Endothelial cell of umbilical vein (primary cell): Measurements from ENCODE around the gene DNAI7. TPM values are rescaled to one million over a fixed set of nuclear protein-coding genes. Genes with fewer than 3 reads are reported as not detected.

Experiments
- BruUV-seq: library from RNA; stranded (reverse); fragments of 400-500 nt; replicated peaks from 2 replicates; lab custom pipeline; 2021; lab: Mats Ljungman, UMichigan
- CTCF ChIA-PET: fragments of 300-600, 350-600 bp; sonication (Branson Sonifier 250); formaldehyde crosslinking; loops from one replicate; lab custom pipeline; 2021; ENCODE audit warnings: antibody characterized with exemption, inconsistent platforms; lab: Charles Lee
- POLR2A ChIA-PET: fragments of 300-600, 350-600 bp; sonication (Branson Sonifier 250); formaldehyde crosslinking; loops from one replicate; lab custom pipeline; 2021; ENCODE audit warnings: antibody characterized with exemption, inconsistent platforms; lab: Charles Lee
- DNase-seq: peaks from one replicate; pipeline ENCODE4 v3.0.0-alpha.2; 2011; ENCODE audit warnings: low read depth, low spot score
- FAIRE-seq: peaks from 2 replicates; lab custom pipeline; 2011; peaks lifted over from hg19 to GRCh38; lab: Jason Lieb, UNC
- H2AFZ ChIP-seq: 2 replicates; pipeline ENCODE4 v1.6.0; 2012; ENCODE audit warnings: low read depth, low read length, control low read depth, inconsistent platforms
- H3K27ac ChIP-seq: 2 replicates; pipeline ENCODE4 v1.5.1; 2011; ENCODE audit warnings: low read depth, mild to moderate bottlenecking, control low read depth, low read length, moderate library complexity; ENCODE audit not compliant: insufficient read depth
- H3K27me3 ChIP-seq, 2 experiments: 2 replicates each; pipeline versions ENCODE4 v1.6.0 to v1.6.1; 2011; ENCODE audit warnings: low read length in 2 of 2, mixed read lengths in 1 of 2; ENCODE audit not compliant: control insufficient read depth in 2 of 2, insufficient read depth in 2 of 2
- H3K36me3 ChIP-seq, 2 experiments: 2 replicates in 1 of 2; 3 replicates in 1 of 2; pipeline ENCODE4 v1.5.1; 2011; ENCODE audit warnings: low read length in 2 of 2, mild to moderate bottlenecking in 1 of 2, moderate library complexity in 1 of 2; ENCODE audit not compliant: control insufficient read depth in 2 of 2, insufficient read depth in 2 of 2; ENCODE audit errors: extremely low read depth in 1 of 2
- H3K4me1 ChIP-seq: 3 replicates; pipeline ENCODE4 v1.5.1; 2011; ENCODE audit warnings: mild to moderate bottlenecking, low read length; ENCODE audit not compliant: control insufficient read depth, insufficient read depth; ENCODE audit errors: extremely low read depth
- H3K4me2 ChIP-seq: 2 replicates; pipeline ENCODE4 v1.6.1; 2011; ENCODE audit warnings: low read length, control low read depth, mixed read lengths; ENCODE audit not compliant: insufficient read depth
- H3K4me3 ChIP-seq, 3 experiments: fragments of 200-600 bp in 1 of 3; sonication (generic), shearing (Covaris generic) in 1 of 3; replicated peaks in 1 of 3; 2 replicates each; pipeline ENCODE4 v1.5.1; 2011 to 2016; ENCODE audit warnings: control low read depth in 3 of 3, low read length in 3 of 3, mild to moderate bottlenecking in 2 of 3, inconsistent platforms in 1 of 3, low read depth in 1 of 3, moderate library complexity in 1 of 3; ENCODE audit not compliant: insufficient read depth in 1 of 3
- H3K79me2 ChIP-seq: 2 replicates; pipeline ENCODE4 v1.6.0; 2012; ENCODE audit warnings: low read length, inconsistent platforms; ENCODE audit not compliant: control insufficient read depth, insufficient read depth
- H3K9ac ChIP-seq: replicated peaks from 2 replicates; pipeline ENCODE3; 2011; ENCODE audit warnings: low read length, control low read depth; ENCODE audit not compliant: insufficient read depth; ENCODE audit errors: extremely low read depth
- H3K9me1 ChIP-seq: replicated peaks from 3 replicates; pipeline ENCODE4 v1.6.0; 2011; ENCODE audit warnings: mild to moderate bottlenecking, low read length; ENCODE audit not compliant: control insufficient read depth, insufficient read depth; ENCODE audit errors: extremely low read depth
- H3K9me3 ChIP-seq: replicated peaks from 2 replicates; pipeline ENCODE4 v1.5.1; 2012; ENCODE audit warnings: low read length, inconsistent platforms; ENCODE audit not compliant: control insufficient read depth, insufficient read depth
- H4K20me1 ChIP-seq: replicated peaks from 2 replicates; pipeline ENCODE3; 2011; ENCODE audit warnings: mild to moderate bottlenecking, low read length; ENCODE audit not compliant: control insufficient read depth, insufficient read depth; ENCODE audit errors: extremely low read depth
- CTCF ChIP-seq, 2 donors: IDR thresholded peaks; 1 replicate in 1 of 2; 2 replicates in 1 of 2; pipeline ENCODE4 v1.5.1; 2011; ENCODE audit warnings: low read length in 2 of 2, mild to moderate bottlenecking in 2 of 2, moderate library complexity in 2 of 2, control low read depth in 1 of 2, inconsistent platforms in 1 of 2, low read depth in 1 of 2; ENCODE audit not compliant: insufficient read depth in 1 of 2; ENCODE audit errors: extremely low read depth in 1 of 2
- EZH2 ChIP-seq: IDR thresholded peaks from 2 replicates; pipeline ENCODE4 v1.6.1; 2012; ENCODE audit warnings: borderline replicate concordance, low read depth, mild to moderate bottlenecking, moderate library complexity, low read length, inconsistent platforms; ENCODE audit not compliant: severe bottlenecking
- FOS ChIP-seq: IDR thresholded peaks from 2 replicates; pipeline ENCODE4 v1.6.1; 2011; ENCODE audit warnings: mild to moderate bottlenecking, low read length, moderate library complexity, borderline replicate concordance; ENCODE audit not compliant: insufficient read depth
- GATA2 ChIP-seq: IDR thresholded peaks from 2 replicates; pipeline ENCODE4 v1.7.0; 2011; ENCODE audit warnings: low read depth, mild to moderate bottlenecking, moderate library complexity, mixed read lengths, low read length; ENCODE audit not compliant: insufficient read length, insufficient read depth
- JUN ChIP-seq: IDR thresholded peaks from 2 replicates; pipeline ENCODE4 v1.6.1; 2011; ENCODE audit warnings: borderline replicate concordance, low read depth; ENCODE audit not compliant: insufficient read length, insufficient read depth
- MYC ChIP-seq: IDR thresholded peaks from one replicate; pipeline ENCODE4 v1.6.1; 2011; ENCODE audit warnings: mild to moderate bottlenecking, low read depth, low read length
- POLR2A ChIP-seq: IDR thresholded peaks from 2 replicates; pipeline ENCODE4 v1.6.1; 2012; ENCODE audit warnings: low read depth, mild to moderate bottlenecking, control low read depth, low read length
- POLR2AphosphoS5 ChIP-seq: IDR thresholded peaks from 2 replicates; pipeline ENCODE4 v1.6.1; 2012; ENCODE audit warnings: low read depth, mild to moderate bottlenecking, control low read depth, low read length, moderate library complexity; ENCODE audit not compliant: insufficient read depth
- dilution Hi-C: fragments of 300-500 bp; cut with MboI; formaldehyde crosslinking; loops from one replicate; pipeline ENCODE4 v1.15.0; 2019; ENCODE audit warnings: low sequenced_read_pairs; ENCODE audit not compliant: extremely low pct_ligation_motif_present
- intact Hi-C: fragments of 100-400 bp; cut with micrococcal nuclease; formaldehyde crosslinking; loops from one replicate; pipeline ENCODE4 v1.10.0; 2022
- polyA plus RNA-seq, 4 experiments: library from polyadenylated mRNA; depleted of rRNA in 3 of 4; stranded (reverse) in 3 of 4; unstranded in 1 of 4; fragments of >200 nt; gene quantifications; 2 replicates each; pipeline versions ENCODE4 v1.2.1 to v1.2.3, GENCODE V29; 2011 to 2012; ENCODE audit warnings: missing spikeins in 1 of 4
- total RNA-seq: library from RNA; stranded (reverse); gene quantifications from 2 replicates; pipeline ENCODE4 v1.2.3, GENCODE V29; 2021
- TF ChIP-seq, protein P1 (sequence below): IDR thresholded peaks from 2 replicates; pipeline ENCODE4 v1.6.1; 2011; ENCODE audit not compliant: insufficient read depth, insufficient read length

Gene DNAI7
- total and polyA plus RNA-seq, 2 donors (not counting 3 experiments of a cell fraction or from before 2014, with no cell fraction given): not detected

DNA sequence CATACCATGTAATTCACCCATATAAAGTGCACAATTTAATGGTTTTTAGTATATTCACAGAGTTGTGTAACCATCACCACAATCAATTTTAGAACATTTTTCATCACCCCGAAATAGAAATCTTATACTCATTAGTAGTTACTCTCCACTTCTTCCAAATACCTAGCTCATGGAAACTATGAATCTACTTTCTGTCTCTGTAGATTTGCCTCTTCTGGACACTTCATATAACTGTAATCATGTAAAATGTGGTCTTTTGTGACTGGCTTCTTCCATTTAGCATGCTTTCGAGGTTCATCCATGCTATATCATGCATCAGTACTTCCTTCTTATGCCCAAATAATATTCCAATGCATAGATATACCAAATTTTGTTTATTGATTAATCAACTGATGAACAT, 10.8 kb downstream of the DNAI7 start:
- no TSS peak for BruUV-seq
- no peak overlapping the region for H2AFZ ChIP-seq
- intact Hi-C loops: no loop called here
- CTCF ChIA-PET: interaction anchor here (1.0 to 1.2 kb wide), 2 partner anchors 29 to 204 kb away, joined by 3 read pairs; no protein-coding TSS in a partner anchor
- no peaks in the 10 kb centered on the region for H3K4me1 ChIP-seq
- TF ChIP-seq MYC: no peak
- no peak for TF ChIP-seq EZH2
- no peak for TF ChIP-seq GATA2
- no peak for TF ChIP-seq JUN
- TF ChIP-seq POLR2AphosphoS5: no peak
- no peak for TF ChIP-seq CTCF (IDR thresholded peaks at IDR 0.05; ENCODE audit: extremely low read depth in 1 of 2, insufficient read depth in 1 of 2, low read depth in 1 of 2, low read length in 2 of 2)
- TF ChIP-seq, protein P1, sequence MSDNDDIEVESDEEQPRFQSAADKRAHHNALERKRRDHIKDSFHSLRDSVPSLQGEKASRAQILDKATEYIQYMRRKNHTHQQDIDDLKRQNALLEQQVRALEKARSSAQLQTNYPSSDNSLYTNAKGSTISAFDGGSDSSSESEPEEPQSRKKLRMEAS: no peak
- no peak for TF ChIP-seq POLR2A
- TF ChIP-seq FOS: no peak
- no peak for FAIRE-seq
- H4K20me1 ChIP-seq: no peaks in the 10 kb centered on the region
- dilution Hi-C loops: no loop called here
- peaks cover 2 to 6% of the 10 kb centered on the region in 2 experiments for H3K27me3 ChIP-seq
- H3K9ac ChIP-seq: no peak overlapping the region
- no peaks in the 10 kb centered on the region for H3K9me3 ChIP-seq
- POLR2A ChIA-PET: no interaction called here
- no peaks in the 10 kb centered on the region for H3K79me2 ChIP-seq
- no peak overlapping the region for H3K27ac ChIP-seq
- DNase-seq: no peak
- no peaks in the 10 kb centered on the region for H3K9me1 ChIP-seq
- no peak overlapping the region for H3K4me2 ChIP-seq
- no peak overlapping the region for H3K4me3 ChIP-seq
- no peaks in the 10 kb centered on the region for H3K36me3 ChIP-seq
